Fibroblast of peridontal ligament (primary cell): ENCODE results near the gene NAV3.

ENCODE experiments used
- DNase-seq: peaks from one replicate; pipeline ENCODE4 v3.0.0-alpha.2; 2010; ENCODE audit errors: extremely low read depth

The NAV3 gene

DNA sequence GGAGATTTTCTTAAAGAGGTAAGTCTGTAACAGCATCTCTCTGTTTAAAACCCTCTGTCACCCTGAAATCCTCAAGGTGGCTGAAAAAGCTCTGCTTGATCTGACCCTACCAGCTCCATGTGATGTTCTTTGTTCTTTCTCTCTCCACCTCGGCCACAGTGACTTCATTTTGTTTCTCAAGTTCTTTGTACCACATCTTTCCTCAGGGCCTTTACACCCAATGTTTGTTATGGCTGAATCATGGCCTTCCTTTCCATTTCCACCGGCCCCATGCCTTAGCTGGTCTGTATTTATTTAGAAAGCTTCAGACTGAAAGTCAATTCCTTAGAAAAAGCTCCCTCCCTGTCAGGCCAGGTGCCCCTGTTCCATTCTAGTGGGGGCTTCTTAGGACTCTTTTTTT, 431.2 kb downstream of the NAV3 start:
- no peak for DNase-seq
